GM08714 (cell line): ENCODE measurements around the gene EVC.
"Not testable (repeated sequence)": the region's sequence is repeated elsewhere in the genome, so short reads cannot be mapped to it uniquely, and the experiment has no call there.

Experiments
- H3K4me3 ChIP-seq: fragments of 200-500 bp; sonication (Bioruptor generic); 2 replicates; pipeline ENCODE4 v1.5.1; 2014; ENCODE audit warnings: mild to moderate bottlenecking, low read length, inconsistent platforms
- ZNF274 ChIP-seq: IDR thresholded peaks from 2 replicates; pipeline ENCODE4 v1.6.1; 2012; ENCODE audit warnings: mild to moderate bottlenecking, low read depth, low read length

EVC gene

DNA sequence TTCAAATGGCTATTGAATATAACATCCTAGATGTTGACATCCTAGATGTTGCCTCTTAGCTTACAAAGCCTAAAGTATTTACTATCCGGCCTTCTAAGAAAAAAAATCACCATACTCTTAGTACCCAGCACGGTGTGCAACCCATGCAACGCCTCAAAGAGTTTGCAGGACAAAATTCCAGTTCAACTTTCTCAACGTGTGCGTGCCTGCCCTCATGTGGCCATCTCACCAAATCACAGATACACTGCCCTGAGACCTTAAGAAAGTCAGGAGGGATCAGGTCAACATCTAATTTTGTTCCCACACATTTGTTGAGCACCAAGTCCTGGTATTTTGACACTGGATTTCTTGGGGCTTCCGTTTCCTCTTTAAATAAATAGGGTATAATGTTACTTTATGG, 113.6 kb downstream of the EVC start:
- H3K4me3 ChIP-seq: no peak overlapping the region
- no peak for TF ChIP-seq ZNF274

- no peak overlapping the region for H3K4me3 ChIP-seq
- TF ChIP-seq ZNF274: no peak
Observed at GRCh38 chr4:5825321-5826041, 114.5 kb downstream of the EVC start.

GRCh38 chr4:5826437-5827107, 115.6 kb downstream of the EVC start:
- no peak overlapping the region for H3K4me3 ChIP-seq
- no peak for TF ChIP-seq ZNF274

DNA sequence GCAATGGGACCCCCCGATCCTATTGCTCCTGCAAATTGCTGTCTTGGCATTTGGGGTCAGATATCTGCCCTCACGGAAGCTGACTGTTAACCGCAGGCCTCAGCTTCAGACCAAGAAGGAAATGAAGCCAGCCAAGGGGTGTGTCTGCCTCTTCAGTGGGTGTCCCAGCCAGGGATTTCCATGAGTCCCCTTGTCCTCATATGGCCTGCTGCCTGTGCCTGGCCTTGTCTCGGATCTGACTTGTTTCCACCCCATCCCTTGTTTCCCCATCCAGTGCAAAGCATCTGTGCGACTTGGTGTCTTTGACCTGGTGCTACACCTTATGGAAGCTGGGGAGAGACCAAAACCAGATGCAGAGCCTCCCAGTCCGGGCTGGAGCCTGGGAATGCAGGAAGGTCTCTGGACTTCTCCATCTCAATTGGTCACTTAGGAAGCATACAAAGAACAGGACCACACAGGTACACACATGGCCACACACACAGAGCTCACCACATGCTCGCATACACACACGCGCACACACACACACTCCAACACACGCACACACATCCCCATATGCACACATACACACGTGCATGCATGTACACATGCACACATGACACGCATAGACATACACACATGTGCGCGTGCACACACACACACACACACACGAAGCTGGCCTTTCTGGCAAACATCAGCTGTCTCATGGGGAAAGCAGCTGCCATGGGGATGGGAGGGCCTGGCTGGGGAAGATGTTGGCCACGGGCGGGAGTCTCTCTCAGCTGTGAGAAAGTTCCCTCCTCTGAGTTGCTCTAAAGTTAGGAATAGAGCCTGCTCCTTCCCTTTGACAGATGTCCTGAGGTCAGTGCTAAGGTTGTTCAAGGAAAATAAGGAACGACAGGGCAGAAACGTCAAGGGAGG, 116.4 kb downstream of the EVC start:
- H3K4me3 ChIP-seq: no peak overlapping the region
- TF ChIP-seq ZNF274: no peak

DNA sequence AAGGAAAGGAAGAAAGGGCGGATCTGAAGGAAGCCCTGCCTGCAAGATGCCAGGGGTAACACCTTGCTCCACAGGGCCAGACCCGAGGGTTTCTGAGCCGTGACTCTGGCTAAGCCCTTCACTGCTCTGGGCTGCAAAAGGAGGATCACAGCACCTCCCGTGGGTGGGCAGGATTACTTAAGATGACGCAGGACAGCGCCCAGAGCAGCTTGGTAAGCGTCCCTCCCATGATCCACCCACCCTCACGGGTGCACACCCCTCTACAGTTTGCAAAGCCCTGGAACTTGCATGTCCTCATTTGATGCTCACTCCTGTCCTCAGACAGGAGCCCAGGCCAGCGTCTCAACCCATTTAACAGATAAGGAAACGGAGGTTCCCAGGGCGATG, 117.0 kb downstream of the EVC start:
- H3K4me3 ChIP-seq: no peak overlapping the region
- TF ChIP-seq ZNF274: no peak

DNA sequence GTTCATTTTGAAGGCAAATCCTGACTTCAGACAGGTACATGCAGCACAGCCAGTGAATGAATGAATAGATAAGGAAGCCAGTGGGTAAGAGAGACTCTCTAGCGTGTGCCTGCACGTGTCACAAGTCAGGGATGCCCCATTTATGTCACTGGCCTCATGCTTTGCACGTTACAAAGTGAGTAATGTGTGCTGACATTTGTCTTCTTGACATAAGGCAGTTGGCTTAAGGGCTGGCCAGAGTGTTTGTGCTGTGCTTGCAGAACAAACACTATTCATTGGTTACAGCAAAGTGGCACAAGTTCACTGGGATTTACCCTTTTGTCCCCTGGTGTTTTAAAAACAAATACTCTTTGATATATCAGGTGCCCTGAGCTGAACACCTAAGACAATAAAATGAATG, 125.9 kb downstream of the EVC start:
- TF ChIP-seq ZNF274: no peak

GRCh38 chr4:5837483-5837882, 126.5 kb downstream of the EVC start:
- not testable (repeated sequence) for H3K4me3 ChIP-seq

More for the DNA sequence above, 125.9 kb downstream of the EVC start:
- no peak overlapping the region for H3K4me3 ChIP-seq

- H3K4me3 ChIP-seq: no peak overlapping the region
- TF ChIP-seq ZNF274: no peak
Observed at GRCh38 chr4:5839332-5839731, 128.3 kb downstream of the EVC start.

GRCh38 chr4:5839751-5840674, 129.0 kb downstream of the EVC start:
- no peak overlapping the region for H3K4me3 ChIP-seq
- TF ChIP-seq ZNF274: no peak

- no peak overlapping the region for H3K4me3 ChIP-seq
- no peak for TF ChIP-seq ZNF274
Observed at GRCh38 chr4:5842456-5842855, 131.5 kb downstream of the EVC start.

GRCh38 chr4:5843573-5844530, 132.9 kb downstream of the EVC start:
- H3K4me3 ChIP-seq: no peak overlapping the region
- TF ChIP-seq ZNF274: no peak

GRCh38 chr4:5845035-5845905, 134.3 kb downstream of the EVC start:
- H3K4me3 ChIP-seq: no peak overlapping the region
- TF ChIP-seq ZNF274: no peak
